ENCODE measurements around the gene TMEM120A. TPM values are rescaled to one million over a fixed set of nuclear protein-coding genes. Genes with fewer than 3 reads are reported as not detected.
A peak's percentile ranks its signal among the peaks of the same experiment; 100 is the strongest.

The TMEM120A gene
- total RNA-seq, 1 donor from 2014 or later, result 26.4 TPM

- peaks cover 2% of the 10 kb centered on the region for H3K27me3 Mint-ChIP-seq (ENCODE audit: unreplicated experiment)
- H3K9me3 Mint-ChIP-seq (ENCODE audit: unreplicated experiment), result no peaks in the 10 kb centered on the region
- H3K27ac Mint-ChIP-seq (ENCODE audit: unreplicated experiment), result peak overlapping the region; percentile 66
- peaks cover 5% of the 10 kb centered on the region for H3K36me3 Mint-ChIP-seq (ENCODE audit: unreplicated experiment)
- H3K4me3 Mint-ChIP-seq (ENCODE audit: unreplicated experiment), result no peak overlapping the region
- no peak for TF ChIP-seq CTCF (IDR thresholded peaks at IDR 0.05; ENCODE audit: partially characterized antibody, unreplicated experiment)
- DNase-seq, result no peak
- H3K4me1 Mint-ChIP-seq (ENCODE audit: low read depth, unreplicated experiment), result peaks cover 2% of the 10 kb centered on the region
These were observed 1.6 kb upstream of the TMEM120A start for GRCh38 chr7:75995996-75996395.

- TF ChIP-seq CTCF (IDR thresholded peaks at IDR 0.05; ENCODE audit: partially characterized antibody, unreplicated experiment), result no peak
- peaks cover 6% of the 10 kb centered on the region for H3K27me3 Mint-ChIP-seq (ENCODE audit: unreplicated experiment)
- DNase-seq, result no peak
- H3K9me3 Mint-ChIP-seq (ENCODE audit: unreplicated experiment), result peaks cover 2% of the 10 kb centered on the region
- peaks cover 6% of the 10 kb centered on the region for H3K4me1 Mint-ChIP-seq (ENCODE audit: low read depth, unreplicated experiment)
- peak overlapping the region; percentile 62 for H3K27ac Mint-ChIP-seq (ENCODE audit: unreplicated experiment)
- peak overlapping the region; percentile 81 for H3K4me3 Mint-ChIP-seq (ENCODE audit: unreplicated experiment)
- peaks cover 5% of the 10 kb centered on the region for H3K36me3 Mint-ChIP-seq (ENCODE audit: unreplicated experiment)
These were observed 667 bp upstream of the TMEM120A start for GRCh38 chr7:75995052-75995471.

- DNase-seq, result peak; percentile 57
- peaks cover 5% of the 10 kb centered on the region for H3K9me3 Mint-ChIP-seq (ENCODE audit: unreplicated experiment)
- H3K36me3 Mint-ChIP-seq (ENCODE audit: unreplicated experiment), result peaks cover 5% of the 10 kb centered on the region
- H3K4me1 Mint-ChIP-seq (ENCODE audit: low read depth, unreplicated experiment), result peaks cover 8% of the 10 kb centered on the region
- peaks cover 13% of the 10 kb centered on the region for H3K27me3 Mint-ChIP-seq (ENCODE audit: unreplicated experiment)
- no peak for TF ChIP-seq CTCF (IDR thresholded peaks at IDR 0.05; ENCODE audit: partially characterized antibody, unreplicated experiment)
- H3K4me3 Mint-ChIP-seq (ENCODE audit: unreplicated experiment), result peak overlapping the region; percentile 82
- no peak overlapping the region for H3K27ac Mint-ChIP-seq (ENCODE audit: unreplicated experiment)
These were observed 557 bp downstream of the TMEM120A start for GRCh38 chr7:75993689-75994387.

- no peak for DNase-seq
- TF ChIP-seq CTCF (IDR thresholded peaks at IDR 0.05; ENCODE audit: partially characterized antibody, unreplicated experiment), result no peak
- Mint-ChIP-seq H3K4me3 (ENCODE audit: unreplicated experiment) (no peak overlapping the region), H3K27me3 (ENCODE audit: unreplicated experiment) (peaks cover 13% of the 10 kb centered on the region), H3K27ac (ENCODE audit: unreplicated experiment) (no peak overlapping the region), H3K4me1 (ENCODE audit: low read depth, unreplicated experiment) (peaks cover 8% of the 10 kb centered on the region), H3K36me3 (ENCODE audit: unreplicated experiment) (peaks cover 5% of the 10 kb centered on the region), H3K9me3 (ENCODE audit: unreplicated experiment) (peaks cover 5% of the 10 kb centered on the region)
These were observed 2.2 kb downstream of the TMEM120A start for GRCh38 chr7:75992083-75992755.

GRCh38 chr7:75991531-75992082 is 2.8 kb downstream of the TMEM120A start:
- Mint-ChIP-seq H3K27me3 (ENCODE audit: unreplicated experiment) (peaks cover 13% of the 10 kb centered on the region), H3K4me3 (ENCODE audit: unreplicated experiment) (no peak overlapping the region), H3K27ac (ENCODE audit: unreplicated experiment) (no peak overlapping the region), H3K9me3 (ENCODE audit: unreplicated experiment) (peaks cover 5% of the 10 kb centered on the region), H3K4me1 (ENCODE audit: low read depth, unreplicated experiment) (peaks cover 8% of the 10 kb centered on the region), H3K36me3 (ENCODE audit: unreplicated experiment) (peaks cover 5% of the 10 kb centered on the region)
- no peak for TF ChIP-seq CTCF (IDR thresholded peaks at IDR 0.05; ENCODE audit: partially characterized antibody, unreplicated experiment)
- no peak for DNase-seq
